Measurements from ENCODE around the gene CFAP157.

The CFAP157 gene

DNA sequence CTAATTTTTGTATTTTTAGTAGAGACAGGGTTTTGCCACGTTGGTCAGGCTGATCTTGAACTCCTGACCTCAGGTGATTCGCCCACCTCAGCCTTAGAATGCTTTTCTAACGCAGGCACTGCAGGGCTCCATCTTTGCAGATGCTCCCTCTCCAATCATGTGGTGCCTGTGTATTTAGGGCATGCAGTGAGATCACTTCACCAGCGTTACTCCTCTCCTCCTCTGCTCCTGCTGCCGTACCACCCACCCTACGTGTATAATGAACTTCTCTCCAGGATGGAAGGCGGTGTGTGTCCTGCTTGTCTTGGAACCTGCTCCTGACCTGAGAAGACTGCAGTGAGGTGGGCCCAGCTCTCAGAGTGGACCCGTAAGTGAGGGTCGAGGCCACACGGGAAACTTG is 13.6 kb upstream of the CFAP157 start:
- DNase-seq (ENCODE audit: low read depth in 2 of 2) = no peak

DNA sequence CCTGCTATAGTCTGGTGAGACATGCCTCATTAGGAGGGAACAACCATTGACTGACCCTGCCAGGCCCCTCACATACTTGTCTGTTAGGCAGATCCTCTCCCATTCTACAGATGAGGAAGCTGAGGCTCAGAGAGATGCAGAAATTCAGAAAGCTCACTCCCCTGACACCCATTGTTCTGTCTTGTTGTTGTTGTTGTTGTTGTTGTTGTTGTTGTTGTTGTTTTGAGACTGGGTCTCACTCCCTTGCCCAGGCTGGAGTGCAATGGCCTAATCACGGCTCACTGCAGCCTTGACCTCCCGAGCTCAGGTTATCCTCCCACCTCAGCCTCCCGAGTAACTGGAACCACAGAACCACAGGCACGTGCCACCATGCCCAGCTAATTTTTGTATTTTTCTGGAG is 13.1 kb upstream of the CFAP157 start:
- DNase-seq (ENCODE audit: low read depth in 2 of 2) = no peak

DNA sequence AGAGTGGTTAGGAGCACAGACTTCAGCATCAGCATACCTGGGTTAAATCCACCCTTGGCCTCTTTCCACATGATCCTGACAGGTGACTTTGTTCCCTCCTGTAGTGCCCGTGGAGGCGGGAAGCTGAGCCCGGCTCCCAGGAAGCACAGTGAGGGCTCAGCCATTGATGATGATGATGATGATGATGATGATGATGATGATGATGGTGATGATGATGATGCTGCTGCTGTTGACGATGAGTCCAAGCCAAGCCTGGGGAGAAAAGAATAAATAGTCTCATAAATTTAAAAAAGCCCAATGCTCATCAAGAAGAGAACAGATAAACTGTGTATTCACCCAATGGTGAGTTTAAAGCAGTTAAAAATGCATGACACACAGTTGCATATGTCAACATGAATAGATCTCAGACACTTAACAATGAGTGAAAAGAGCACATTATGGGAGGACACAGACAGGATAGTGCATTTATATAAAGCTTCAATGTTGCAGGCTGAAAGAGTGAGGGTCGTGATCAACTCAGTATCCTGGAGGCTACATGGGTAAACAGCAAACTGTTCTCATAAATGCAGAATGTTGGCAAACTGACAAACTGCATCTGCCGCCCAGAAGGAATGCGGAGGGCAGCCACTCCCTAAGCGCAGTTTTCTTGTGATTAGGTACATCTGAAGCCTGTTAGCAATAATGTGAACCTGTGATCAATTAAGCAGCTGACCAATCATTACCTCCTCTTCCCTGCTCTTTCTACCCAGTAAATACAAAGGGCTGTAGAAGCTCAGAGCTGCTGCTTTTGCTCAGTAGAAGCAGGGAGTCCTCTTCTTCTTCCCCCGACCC is 11.7 kb upstream of the CFAP157 start:
- no peak for DNase-seq (ENCODE audit: low read depth in 2 of 2)

DNA sequence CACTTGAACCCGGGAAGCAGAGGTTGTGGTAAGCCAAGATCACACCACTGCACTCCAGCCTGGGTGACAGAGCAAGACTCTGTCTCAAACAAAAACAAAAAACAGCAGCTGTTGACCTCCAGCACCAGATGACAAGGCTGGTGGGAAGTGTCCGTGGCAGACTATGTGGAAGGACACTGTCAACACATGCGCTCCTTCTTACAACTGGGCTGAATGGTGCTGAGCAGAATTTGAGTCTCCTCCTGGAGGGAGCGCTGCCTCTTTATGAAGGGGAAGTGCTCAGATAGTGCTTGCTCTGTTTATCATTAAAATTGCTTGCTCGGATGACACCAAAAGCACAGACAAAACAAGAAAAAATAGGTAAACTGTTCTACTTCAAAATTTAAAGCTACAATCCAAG is 9.2 kb upstream of the CFAP157 start:
- DNase-seq (ENCODE audit: low read depth in 2 of 2) = no peak

DNA sequence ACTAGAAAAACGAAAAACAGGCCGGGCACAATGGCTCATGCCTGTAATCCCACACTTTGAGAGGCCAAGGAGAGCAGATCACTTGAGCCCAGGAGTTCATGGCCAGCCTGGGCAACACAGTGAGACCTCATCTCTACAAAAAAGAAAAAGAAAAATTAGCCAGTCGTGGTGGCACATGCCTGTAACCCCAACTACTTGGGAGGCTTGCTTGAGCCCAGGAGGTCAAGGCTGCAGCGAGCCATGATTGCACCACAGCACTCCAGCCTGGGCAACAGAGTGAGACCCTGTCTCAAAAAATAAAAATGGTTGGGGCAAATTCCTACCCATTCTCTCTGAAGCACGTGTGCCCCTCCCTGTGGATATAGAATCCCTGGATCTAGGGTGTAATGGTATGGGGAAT is 8.4 kb upstream of the CFAP157 start:
- DNase-seq (ENCODE audit: low read depth in 2 of 2) = no peak

DNA sequence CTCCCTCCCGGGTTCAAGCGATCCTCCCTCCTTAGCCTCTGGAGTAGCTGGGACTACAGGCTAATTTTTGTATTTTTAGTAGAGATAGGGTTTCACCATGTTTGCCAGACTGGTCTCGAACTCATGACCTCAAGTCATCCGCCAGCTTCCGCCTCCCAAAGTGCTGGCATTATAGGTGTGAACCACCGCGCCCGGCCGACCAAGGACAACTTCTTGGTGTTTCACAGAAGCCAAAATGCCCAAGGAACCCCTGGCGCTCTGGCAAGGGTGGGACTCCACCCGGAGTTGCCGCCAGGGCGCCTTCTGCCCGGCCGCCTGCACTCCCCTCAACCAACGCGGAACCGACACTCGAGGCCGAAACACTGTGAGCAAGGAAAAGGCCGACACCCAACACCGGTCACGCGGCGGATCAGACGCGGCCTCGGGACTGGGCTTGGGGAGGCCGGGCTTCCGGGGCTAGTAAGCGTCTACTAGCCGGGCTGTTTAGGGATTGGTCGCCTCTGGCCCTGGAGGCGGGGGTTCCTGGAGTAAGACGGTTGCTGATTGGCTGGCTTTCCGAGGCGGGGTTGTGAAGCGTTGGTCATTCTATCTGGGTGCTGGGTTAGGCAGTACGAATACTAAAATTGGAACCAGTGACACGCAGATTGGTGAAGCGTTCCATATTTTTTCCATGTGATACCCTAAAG is 7.7 kb upstream of the CFAP157 start:
- DNase-seq (ENCODE audit: low read depth in 2 of 2) = peak; percentile 71 to 85

DNA sequence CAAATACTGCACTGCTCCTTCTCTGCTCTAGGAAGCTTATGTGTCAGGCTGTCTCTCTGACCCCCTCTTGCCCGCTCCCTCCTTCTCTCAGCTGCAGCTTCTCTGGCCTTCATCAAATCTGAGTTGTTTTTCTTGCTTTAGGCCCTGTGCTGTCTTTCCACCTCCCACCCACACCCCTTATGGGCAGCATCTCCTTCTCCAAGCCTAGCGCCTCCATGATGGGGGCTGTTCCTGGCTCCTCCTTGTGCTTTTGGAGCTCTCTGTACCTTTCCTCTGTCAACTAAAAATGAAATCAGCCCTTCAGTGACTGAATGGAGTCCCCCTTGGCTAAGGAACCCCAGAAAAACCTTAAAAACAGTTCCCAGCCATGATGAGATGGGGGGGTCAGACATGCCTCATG is 6.6 kb upstream of the CFAP157 start:
- DNase-seq (ENCODE audit: low read depth in 2 of 2) = no peak

DNA sequence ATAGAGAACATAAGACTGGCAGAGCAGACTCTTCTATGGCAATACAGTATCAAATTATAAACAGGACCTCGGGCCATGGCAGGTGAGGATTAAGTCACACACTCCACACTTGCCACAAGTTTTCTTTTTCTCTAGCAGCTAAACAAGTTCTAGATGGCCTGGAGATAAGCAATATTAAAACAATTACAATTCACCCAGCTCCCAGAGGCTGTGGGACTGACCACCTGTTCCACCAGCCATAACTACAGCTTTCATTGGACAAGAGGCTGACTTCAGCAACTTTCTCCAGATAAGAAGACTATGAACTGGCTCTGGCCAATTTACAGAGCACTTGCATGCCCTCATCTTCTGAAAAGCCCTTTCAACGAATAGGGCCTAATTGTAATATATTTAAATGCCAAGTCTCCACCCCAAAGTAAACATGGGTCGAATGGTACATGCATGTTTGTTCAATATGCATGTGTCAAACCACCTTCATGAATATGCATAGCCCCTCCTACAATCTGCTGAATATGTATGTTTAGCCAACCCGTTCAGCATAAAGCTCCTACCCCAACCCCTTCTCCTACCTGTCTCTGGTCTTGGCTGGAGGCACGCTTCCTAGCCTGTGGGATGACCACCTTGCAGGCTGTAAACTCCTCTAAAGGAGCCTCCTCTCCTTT is 6.1 kb upstream of the CFAP157 start:
- no peak for DNase-seq (ENCODE audit: low read depth in 2 of 2)

DNA sequence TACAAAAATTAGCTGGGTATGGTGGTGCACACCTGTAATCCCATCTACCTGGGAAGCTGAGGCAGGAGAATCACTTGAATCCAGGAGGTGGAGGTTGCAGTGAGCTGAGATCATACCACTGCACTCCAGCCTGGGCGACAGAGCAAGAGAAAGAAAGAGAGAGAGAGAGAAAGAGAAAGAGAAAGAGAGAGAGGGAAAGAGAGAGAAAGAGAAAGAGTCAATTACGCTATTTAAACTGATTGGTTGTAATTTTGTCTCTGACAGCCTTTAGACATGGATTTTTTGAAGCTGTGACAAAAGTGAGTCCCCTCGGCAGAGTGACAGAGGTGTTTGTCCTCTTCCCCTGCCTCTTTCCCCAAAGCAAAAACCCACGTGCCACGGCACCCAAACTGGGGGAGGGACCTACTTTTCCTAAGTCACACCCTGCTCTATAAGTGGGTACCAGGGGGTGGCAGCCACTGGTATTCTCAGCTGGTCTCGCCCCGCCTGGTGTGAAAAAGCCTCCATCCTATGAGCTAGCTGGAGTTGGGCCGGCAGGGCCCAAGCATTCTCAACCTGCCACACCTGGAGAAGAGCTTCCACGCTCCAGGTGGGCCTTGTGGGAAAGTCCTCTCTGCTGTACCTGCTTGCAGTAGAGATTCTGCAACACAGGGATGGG is 3.4 kb upstream of the CFAP157 start:
- no peak for DNase-seq (ENCODE audit: low read depth in 2 of 2)

DNA sequence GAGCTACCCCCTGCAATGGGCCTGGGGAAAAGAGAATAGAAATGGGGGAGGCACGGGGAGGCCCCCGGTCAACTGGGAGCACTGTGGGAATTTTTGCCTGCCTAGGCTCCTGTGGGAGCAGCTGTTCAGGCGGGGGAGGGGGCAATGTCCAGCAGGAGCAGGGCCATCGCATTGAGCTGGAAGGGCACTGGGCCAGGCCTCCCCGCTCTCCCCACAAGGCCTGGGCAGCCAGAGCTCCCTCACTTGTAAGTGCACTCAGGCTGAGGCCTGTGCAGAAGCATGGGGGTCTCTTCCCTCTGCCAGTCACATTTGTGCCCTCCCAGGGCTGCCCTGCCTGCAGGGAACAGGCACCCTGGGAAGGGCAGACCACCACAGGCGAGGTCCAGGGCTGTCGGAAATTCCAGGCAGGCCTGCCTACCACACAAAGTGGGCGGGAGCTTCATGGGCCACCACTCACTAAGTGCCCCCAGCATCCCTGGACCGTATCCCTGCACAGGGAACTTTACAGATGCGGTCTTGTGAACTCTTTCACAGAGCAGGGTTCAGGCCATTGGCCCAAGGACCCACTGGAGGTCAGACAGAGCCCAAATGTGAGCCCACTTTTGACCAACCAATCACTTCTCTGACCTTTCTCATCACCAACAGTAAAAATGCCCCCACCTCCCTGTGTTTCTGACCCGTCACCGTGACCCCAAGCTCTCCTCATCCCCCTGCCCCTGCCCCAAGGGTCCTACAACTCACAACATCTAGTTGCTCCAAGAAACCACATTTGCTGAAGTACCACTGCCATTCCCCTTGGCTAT is 1.0 kb upstream of the CFAP157 start:
- DNase-seq (ENCODE audit: low read depth in 2 of 2) = no peak

DNA sequence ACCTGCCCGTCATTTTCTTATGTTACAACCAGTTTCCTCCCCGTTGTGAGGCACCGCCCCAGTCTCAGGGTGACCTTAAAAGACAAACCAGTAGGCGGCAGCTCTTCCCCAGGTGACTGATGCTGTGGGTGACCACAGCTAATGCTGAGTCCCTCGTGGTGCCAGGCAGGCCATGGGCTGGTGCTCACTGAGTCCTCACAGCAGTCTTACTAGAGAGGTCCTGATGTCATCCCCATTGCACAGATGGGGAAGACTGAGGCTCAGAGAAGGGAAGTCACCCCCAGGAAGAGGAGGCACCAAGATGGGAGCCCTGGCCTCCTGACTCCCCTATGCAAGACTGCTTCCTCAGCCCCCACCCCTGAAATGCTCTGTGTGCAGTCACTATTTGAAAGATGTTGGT is 978 bp downstream of the CFAP157 start:
- peak in 1 of 2 donors; percentile 12 for DNase-seq (ENCODE audit: low read depth in 2 of 2)

DNA sequence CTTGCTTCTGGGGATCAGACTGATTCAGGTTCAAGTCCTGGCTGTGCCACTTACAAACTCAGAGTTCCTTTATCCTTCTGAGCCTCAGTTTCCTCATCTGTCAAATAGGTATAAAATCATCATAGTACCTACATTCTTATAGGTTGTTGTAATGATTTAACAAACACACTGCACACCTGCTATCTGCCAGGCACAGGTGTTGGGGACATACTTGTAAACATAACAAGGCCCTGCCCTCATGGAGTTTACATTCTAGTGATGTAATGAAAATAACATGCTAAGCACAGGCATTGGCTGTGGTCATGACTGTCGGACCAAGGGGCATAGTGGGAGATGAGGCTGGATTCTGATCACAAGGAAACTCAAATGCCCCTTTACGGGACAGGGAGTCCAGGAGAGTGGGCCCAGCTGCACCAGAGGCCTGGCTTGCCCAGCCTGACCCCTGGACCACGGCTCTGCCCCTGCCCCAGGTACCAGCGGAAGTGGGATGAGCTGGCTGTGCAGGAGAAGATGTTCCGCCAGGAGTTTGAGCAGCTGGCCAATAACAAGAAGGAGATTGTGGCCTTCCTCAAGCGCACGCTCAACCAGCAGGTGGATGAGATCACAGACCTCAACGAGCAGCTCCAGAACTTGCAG is 2.3 kb downstream of the CFAP157 start:
- DNase-seq (ENCODE audit: low read depth in 2 of 2) = no peak

DNA sequence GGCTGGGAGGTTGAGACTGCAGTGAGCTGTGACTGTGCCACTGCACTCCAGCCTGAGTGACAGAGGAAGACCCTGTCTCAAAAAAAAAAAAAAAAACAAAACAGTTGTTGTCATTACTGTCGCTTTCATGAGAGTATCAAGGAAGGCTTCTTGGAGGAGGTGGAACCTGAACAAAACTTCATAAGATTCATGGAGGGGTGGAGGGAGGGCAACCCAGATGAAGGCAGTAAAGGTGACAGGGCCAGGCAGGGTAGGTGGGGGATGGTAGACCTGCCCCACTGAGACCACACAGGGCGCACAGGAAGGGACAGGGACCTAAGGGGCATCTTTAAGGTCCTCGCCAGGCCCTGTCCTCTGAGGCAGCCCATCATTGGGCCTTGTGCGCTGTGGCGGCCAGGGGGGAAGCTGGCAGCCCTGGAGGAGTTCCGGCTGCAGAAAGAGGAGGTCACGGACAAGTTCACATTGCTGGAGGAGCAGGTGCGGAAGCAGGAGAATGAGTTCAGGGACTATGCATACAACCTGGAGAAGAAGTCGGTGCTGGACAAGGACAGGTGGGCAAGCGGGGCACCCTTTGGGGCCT is 3.5 kb downstream of the CFAP157 start:
- no peak for DNase-seq (ENCODE audit: low read depth in 2 of 2)

DNA sequence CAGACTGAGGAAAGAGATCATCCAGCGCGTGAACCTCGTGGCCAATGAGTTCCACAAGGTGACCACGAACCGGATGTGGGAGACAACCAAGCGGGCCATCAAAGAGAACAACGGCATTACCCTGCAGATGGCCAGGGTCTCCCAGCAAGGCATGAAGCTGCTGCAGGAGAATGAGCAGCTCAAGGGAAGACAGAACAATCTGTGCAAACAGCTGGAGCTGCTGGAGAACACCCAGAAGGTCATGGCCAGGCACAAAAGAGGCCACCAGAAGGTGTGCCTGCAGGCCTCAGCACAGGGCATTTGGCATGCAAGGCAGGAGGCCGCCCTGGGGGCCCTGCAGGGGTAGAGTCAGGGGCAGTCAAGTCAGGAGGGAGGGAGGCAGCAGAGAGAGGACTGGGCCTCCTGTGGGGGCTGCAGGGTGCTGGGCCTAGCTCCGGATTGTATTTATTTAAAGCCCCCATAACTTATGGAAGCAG is 4.5 kb downstream of the CFAP157 start:
- DNase-seq (ENCODE audit: low read depth in 2 of 2) = no peak

DNA sequence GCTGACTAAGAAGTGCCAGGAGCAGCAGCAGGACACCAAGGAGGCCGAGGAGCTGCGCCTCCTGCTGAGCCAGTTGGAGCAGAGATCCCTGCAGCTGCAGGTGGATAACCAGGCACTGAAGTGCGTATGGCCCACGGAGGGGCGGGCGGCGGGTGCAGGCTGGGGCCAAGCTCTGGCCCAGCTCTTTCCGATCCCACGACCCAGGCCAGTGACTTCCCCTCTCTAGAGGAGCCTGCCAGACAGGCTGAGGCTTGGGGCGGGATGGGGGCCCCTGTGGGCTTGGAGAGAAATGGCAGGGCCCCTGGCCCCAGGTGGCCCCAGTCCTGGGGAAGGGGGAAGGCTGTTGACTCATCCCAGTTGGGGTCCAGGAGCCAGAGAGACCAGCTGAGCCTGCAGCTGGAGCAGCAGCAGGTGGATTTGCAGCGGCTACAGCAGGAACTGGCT is 5.1 kb downstream of the CFAP157 start:
- DNase-seq (ENCODE audit: low read depth in 2 of 2) = no peak

DNA sequence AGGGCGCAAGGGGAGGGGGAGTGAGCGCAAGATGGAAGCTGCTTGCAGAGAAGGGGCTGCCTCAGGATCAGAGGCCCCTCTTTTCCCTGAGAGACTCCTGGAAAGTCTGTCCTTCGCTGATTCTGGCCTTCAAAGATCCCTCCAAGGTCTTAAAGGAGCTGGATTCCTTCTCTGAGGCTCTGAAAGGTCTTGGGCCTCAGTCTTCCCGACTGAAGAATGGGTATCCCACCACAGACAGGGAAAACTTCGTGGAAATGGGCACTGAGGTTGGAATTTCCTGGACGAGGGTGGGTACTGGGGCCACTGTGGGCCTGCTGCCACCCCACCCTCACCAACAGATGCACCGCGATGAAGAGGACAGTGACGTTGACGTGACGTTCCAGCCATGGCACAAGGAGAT is 5.6 kb downstream of the CFAP157 start:
- DNase-seq (ENCODE audit: low read depth in 2 of 2) = no peak

DNA sequence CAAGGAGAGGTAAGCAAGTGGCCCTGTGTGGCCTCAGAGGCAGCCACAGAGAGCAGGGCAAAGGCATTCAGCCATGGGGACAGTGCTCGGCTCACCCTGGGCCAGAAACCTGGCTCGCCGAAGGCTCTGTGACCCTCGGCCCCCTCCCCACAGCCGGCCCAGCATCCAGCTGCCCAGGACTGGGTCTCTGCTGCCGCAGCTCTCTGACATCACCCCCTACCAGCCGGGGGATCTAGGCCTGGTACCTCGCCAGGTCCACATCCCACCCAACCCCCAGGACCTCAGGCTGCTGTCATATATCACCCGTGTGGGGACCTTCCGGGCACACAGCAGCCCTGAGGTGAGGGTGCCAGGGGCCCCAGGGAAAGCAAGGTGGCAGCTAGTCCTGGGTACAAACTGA is 6.1 kb downstream of the CFAP157 start:
- DNase-seq (ENCODE audit: low read depth in 2 of 2) = no peak

DNA sequence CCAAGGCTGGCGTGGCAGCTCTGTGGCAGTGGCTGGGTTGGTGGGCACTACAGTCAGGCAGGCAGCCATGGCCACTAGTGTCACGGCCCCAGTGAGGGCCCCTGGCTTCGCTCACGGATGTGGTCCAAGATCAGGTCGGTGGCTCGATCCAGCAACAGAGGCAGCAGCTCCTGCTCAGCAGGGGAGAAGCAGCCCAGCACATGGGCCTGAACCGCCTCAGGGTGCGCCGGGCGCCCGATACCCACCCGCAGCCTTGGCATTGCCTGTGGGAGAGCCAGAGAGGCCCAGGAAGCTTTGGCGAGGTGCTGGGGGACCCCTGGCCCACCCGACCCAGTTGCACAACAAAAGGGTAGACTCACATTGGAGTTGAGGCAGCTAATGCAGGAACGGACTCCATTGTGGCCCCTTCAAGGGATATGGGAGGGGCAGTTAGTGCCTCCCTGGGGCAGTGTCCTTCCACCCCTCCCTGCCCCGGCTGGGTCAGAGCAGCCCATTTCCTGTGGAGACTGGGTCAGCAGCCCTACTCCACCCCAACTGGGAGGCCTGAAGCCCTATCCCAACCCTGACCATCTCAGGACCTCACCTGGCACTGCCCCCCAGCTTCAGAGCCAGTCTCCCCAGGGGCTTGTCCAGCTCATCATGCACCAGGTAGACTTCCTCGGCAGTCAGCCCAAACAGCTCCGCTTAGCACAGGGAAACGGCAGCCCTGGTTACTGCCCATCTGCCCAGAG is 7.4 kb downstream of the CFAP157 start:
- no peak for DNase-seq (ENCODE audit: low read depth in 2 of 2)

DNA sequence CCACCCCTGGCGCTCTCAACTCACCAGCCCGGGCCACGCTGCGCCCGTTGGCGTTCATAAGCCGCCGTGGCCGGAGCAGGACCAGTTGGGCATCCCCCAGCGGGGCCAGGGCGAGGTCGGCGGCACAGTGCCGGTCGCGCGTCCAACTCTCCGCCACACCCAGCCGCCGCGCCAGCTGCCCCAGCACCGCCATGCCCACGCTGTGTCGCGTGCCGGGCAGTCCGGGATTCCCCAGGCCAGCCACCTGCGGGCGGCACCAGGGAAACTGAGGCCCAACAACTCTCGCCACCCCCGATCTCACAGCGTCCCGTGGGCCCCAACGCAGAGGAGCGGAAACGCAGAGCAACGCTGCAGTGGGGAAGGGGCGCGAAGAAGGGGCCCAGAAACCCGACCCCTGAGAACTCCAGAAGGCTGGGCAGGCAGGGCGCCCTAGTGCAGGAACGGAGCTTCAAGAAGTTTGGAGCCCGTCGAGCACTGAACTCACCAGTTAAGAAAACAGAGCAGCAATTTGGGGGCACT is 8.2 kb downstream of the CFAP157 start:
- DNase-seq (ENCODE audit: low read depth in 2 of 2) = no peak

Data from stimulated activated CD8-positive, alpha-beta memory T cell treated with anti-CD3 and anti-CD28 coated beads, Interleukin-2, amount 100 ng/mL, for 48 hours (primary cell).